Measurements from ENCODE around the gene UMODL1.

Gene UMODL1

GRCh38 chr21:42190486-42190863 lies 119.4 kb downstream of the UMODL1 start:
- DNase-seq (ENCODE audit: low read depth), result no peak

GRCh38 chr21:42191064-42191463 lies 119.9 kb downstream of the UMODL1 start:
- DNase-seq (ENCODE audit: low read depth), result no peak

- no peak for DNase-seq (ENCODE audit: low read depth)
These were observed 120.8 kb downstream of the UMODL1 start for GRCh38 chr21:42191696-42192595.

All from activated T-cell treated with anti-CD3 and anti-CD28 coated beads for 1 hour (primary cell).